ENCODE measurements around the gene C19orf81.

The C19orf81 gene

GRCh38 chr19:50639121-50640112 lies 9.8 kb upstream of the C19orf81 start, which contains the start of gene SYT3 (continued):
- TF ChIP-seq ELK4 (IDR thresholded peaks at IDR 0.05; ENCODE audit: borderline replicate concordance, low read depth, low read length) (no peak), ZNF514 (tag by site-specific recombination; IDR thresholded peaks at IDR 0.05) (no peak), ZBTB26 (tag by site-specific recombination; optimal IDR thresholded peaks at IDR 0.05) (peak; percentile 36), ZFP3 (tag by site-specific recombination; IDR thresholded peaks at IDR 0.05; ENCODE audit: low read depth) (no peak), TRIM28 (IDR thresholded peaks at IDR 0.05; ENCODE audit: borderline replicate concordance, low read length) (no peak), ZNF658 (tag by site-specific recombination; IDR thresholded peaks at IDR 0.05) (no peak), ZNF133 (tag by site-specific recombination; IDR thresholded peaks at IDR 0.05) (no peak), KLF10 (tag by site-specific recombination; IDR thresholded peaks at IDR 0.05) (no peak), SP7 (tag by site-specific recombination; IDR thresholded peaks at IDR 0.05) (no peak), ZNF223 (tag by site-specific recombination; IDR thresholded peaks at IDR 0.05) (no peak), ZNF140 (tag by site-specific recombination; IDR thresholded peaks at IDR 0.05) (no peak), ZSCAN18 (tag by site-specific recombination; IDR thresholded peaks at IDR 0.05) (no peak), ZNF175 (tag by site-specific recombination; IDR thresholded peaks at IDR 0.05) (no peak), ZNF138 (tag by site-specific recombination; IDR thresholded peaks at IDR 0.05; ENCODE audit: borderline replicate concordance) (no peak), ZNF660 (tag by site-specific recombination; IDR thresholded peaks at IDR 0.05) (no peak), ZNF302 (tag by site-specific recombination; IDR thresholded peaks at IDR 0.05; ENCODE audit: low read depth) (no peak), ZNF501 (tag by site-specific recombination; IDR thresholded peaks at IDR 0.05) (no peak), ZNF311 (tag by site-specific recombination; IDR thresholded peaks at IDR 0.05; ENCODE audit: borderline replicate concordance) (no peak), SP2 (tag by site-specific recombination; IDR thresholded peaks at IDR 0.05) (no peak; the same call in 1 of the 2 replicates), ZNF670 (tag by site-specific recombination; IDR thresholded peaks at IDR 0.05; ENCODE audit: low read depth) (no peak), KLF9 (tag by site-specific recombination; IDR thresholded peaks at IDR 0.05; ENCODE audit: low read depth) (0 out of 2 replicates have a peak, but pooled peaks have one; percentile 34), SETDB1 (IDR thresholded peaks at IDR 0.05; ENCODE audit: insufficient read length, low read length) (no peak), MEIS1 (CRISPR knock-in tag; IDR thresholded peaks at IDR 0.05; ENCODE audit: borderline replicate concordance) (no peak), ZNF112 (tag by site-specific recombination; IDR thresholded peaks at IDR 0.05) (no peak), ZIC2 (tag by site-specific recombination; IDR thresholded peaks at IDR 0.05) (peak; percentile 13; the same call in 1 of the 2 replicates), ZBTB1 (tag by site-specific recombination; IDR thresholded peaks at IDR 0.05) (no peak), GLI2 (tag by site-specific recombination; IDR thresholded peaks at IDR 0.05; ENCODE audit: borderline replicate concordance, low read depth) (no peak), ZNF777 (tag by site-specific recombination; IDR thresholded peaks at IDR 0.05; ENCODE audit: borderline replicate concordance) (no peak), HOXD13 (CRISPR knock-in tag; IDR thresholded peaks at IDR 0.05; ENCODE audit: borderline replicate concordance) (no peak), ZFP41 (tag by site-specific recombination; IDR thresholded peaks at IDR 0.05; ENCODE audit: borderline replicate concordance) (no peak), ZNF121 (tag by site-specific recombination; IDR thresholded peaks at IDR 0.05) (no peak)
- TF ChIP-seq, protein P1, sequence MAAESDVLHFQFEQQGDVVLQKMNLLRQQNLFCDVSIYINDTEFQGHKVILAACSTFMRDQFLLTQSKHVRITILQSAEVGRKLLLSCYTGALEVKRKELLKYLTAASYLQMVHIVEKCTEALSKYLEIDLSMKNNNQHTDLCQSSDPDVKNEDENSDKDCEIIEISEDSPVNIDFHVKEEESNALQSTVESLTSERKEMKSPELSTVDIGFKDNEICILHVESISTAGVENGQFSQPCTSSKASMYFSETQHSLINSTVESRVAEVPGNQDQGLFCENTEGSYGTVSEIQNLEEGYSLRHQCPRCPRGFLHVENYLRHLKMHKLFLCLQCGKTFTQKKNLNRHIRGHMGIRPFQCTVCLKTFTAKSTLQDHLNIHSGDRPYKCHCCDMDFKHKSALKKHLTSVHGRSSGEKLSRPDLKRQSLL (tag by site-specific recombination; IDR thresholded peaks at IDR 0.05): no peak
- TF ChIP-seq, protein P2, sequence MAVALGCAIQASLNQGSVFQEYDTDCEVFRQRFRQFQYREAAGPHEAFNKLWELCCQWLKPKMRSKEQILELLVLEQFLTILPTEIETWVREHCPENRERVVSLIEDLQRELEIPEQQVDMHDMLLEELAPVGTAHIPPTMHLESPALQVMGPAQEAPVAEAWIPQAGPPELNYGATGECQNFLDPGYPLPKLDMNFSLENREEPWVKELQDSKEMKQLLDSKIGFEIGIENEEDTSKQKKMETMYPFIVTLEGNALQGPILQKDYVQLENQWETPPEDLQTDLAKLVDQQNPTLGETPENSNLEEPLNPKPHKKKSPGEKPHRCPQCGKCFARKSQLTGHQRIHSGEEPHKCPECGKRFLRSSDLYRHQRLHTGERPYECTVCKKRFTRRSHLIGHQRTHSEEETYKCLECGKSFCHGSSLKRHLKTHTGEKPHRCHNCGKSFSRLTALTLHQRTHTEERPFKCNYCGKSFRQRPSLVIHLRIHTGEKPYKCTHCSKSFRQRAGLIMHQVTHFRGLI (tag by site-specific recombination; IDR thresholded peaks at IDR 0.05): no peak
